Sigmoid colon (tissue), 4 donors: Measurements from ENCODE around the gene RAB11FIP5.

Experiments
- EP300 ChIP-seq, 4 donors: sonication (generic); formaldehyde crosslinking; IDR thresholded peaks; one replicate each; pipeline ENCODE4 v1.6.1; 2017; ENCODE audit warnings: antibody characterized with exemption in 4 of 4
- POLR2A ChIP-seq, 2 donors: fragments of 450-650 bp; IDR thresholded peaks; one replicate each; pipeline ENCODE4 v1.6.1; 2016; ENCODE audit warnings: antibody characterized with exemption in 2 of 2, mild to moderate bottlenecking in 2 of 2, moderate library complexity in 2 of 2
- TF ChIP-seq, protein P1 (sequence below), 4 experiments: fragments of 450-650 bp in 3 of 4; fragments of 200-600 bp in 1 of 4; IDR thresholded peaks; one replicate each; pipeline ENCODE4 v1.5.1; 2016 to 2019; ENCODE audit warnings: antibody characterized with exemption in 4 of 4, mild to moderate bottlenecking in 3 of 4, moderate library complexity in 2 of 4

GRCh38 chr2:73063909-73064875, 48.6 kb downstream of the RAB11FIP5 start:
- TF ChIP-seq, protein P1, sequence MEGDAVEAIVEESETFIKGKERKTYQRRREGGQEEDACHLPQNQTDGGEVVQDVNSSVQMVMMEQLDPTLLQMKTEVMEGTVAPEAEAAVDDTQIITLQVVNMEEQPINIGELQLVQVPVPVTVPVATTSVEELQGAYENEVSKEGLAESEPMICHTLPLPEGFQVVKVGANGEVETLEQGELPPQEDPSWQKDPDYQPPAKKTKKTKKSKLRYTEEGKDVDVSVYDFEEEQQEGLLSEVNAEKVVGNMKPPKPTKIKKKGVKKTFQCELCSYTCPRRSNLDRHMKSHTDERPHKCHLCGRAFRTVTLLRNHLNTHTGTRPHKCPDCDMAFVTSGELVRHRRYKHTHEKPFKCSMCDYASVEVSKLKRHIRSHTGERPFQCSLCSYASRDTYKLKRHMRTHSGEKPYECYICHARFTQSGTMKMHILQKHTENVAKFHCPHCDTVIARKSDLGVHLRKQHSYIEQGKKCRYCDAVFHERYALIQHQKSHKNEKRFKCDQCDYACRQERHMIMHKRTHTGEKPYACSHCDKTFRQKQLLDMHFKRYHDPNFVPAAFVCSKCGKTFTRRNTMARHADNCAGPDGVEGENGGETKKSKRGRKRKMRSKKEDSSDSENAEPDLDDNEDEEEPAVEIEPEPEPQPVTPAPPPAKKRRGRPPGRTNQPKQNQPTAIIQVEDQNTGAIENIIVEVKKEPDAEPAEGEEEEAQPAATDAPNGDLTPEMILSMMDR (IDR thresholded peaks at IDR 0.05) = no peak
- no peak for TF ChIP-seq POLR2A (IDR thresholded peaks at IDR 0.05)
- TF ChIP-seq EP300 (IDR thresholded peaks at IDR 0.05) = no peak
